ENCODE results near the gene CDH23.
A peak's percentile ranks its signal among the peaks of the same experiment; 100 is the strongest.

The CDH23 gene

GRCh38 chr10:71744897-71745663, 348.4 kb downstream of the CDH23 start:
- no peak for DNase-seq (ENCODE audit: low spot score)

GRCh38 chr10:71745664-71746250, 349.0 kb downstream of the CDH23 start:
- no peak for DNase-seq (ENCODE audit: low spot score)

GRCh38 chr10:71746344-71747037, 349.8 kb downstream of the CDH23 start:
- no peak for DNase-seq (ENCODE audit: low spot score)

DNA sequence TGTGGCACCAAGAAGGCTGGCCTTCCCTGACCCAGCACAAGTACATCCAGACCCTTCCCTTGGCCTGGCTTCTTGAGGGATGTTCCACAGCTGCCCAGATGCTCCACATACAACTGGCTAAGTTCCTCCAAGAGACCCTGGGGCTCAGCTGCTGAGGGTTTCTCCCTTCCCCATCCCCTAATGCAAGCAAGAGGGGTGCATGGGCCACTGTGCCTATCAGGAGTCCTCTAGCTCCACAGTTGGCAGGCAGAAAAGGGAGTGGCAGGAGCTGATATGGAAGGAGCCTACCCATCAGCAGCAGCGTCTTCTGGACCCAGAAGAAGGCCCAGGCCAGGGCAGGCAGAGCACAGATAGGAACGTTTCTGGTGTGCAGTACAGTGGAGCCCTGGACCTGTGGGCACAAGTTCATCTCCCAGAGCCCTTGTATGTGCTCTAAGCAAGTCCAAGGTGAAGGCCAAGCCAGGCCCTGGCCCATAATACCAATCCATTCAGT, 350.4 kb downstream of the CDH23 start:
- DNase-seq (ENCODE audit: low spot score), result no peak

DNA sequence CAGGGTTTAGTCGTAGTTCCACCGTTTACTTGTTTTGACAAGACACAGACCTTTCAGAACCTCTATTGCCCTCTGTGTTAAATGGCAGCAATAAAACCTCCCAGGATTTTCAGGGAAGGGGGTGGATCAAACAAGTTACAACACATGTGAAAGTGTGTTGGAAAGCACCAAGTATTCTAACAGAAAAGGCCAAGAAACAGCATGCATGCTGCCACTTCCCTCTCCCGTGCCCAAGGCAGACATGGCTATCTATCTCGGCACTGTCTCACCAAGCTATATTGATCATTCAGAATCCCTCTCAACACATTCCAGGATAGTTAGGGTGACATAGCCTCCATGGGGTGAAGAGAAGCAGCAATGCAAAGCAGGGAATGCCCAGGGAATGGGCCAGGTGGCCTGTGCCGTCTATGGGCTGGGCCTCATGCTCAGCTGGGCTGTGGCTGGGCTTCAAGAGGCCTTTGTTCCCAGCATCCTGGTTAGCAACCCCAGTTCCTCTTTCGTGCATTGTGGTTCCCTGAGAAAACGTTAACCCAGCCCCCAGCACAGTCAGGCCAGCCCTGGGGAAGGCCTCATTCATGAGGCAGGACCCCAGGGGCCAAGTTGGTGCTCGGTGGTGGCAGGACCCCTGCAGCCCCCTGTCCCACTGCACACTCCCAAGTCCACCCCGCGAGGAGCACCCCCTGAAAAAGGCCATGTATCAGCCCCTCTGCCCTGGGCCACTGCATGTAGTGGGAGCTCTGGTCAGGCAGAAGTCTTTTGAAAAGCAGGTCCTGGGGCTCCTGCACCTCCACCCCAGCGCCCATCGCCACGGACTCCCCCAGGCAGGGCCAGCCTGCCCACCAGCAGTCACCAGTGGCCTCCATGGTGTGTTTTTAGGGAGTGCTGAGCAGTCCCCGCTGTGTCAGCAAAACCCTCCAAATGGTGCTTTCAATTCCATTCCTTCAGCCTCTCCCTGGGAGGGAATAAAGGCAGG, 351.1 kb downstream of the CDH23 start:
- DNase-seq (ENCODE audit: low spot score), result no peak

DNA sequence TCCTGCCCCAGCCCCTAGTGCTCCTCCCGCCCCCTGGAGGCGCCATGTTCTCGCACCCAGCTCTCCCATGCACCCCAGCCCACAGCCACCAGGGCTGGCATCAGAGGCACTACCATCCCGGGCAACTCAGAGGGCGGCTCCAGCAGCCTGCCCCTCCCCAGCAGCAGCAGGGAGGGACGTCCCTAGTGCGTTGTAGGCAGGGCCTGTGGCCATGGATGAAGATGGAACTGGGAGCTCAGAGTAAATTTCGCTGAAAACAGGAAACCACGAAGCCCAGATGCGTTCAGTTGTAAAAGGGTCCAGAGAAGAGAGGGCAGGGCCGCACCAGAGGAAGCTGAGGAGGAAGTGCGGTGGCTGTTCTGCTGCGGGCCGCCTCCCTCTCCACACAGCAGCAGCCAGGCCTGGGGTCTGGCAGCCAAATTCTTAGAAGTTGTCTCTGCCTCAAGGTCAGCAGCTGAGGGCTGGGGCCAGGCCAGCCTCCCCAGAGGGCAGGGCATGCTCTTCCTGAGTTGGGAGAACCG, 352.0 kb downstream of the CDH23 start:
- DNase-seq (ENCODE audit: low spot score), result no peak

- no peak for DNase-seq (ENCODE audit: low spot score)
These were observed 352.7 kb downstream of the CDH23 start for GRCh38 chr10:71749396-71749795.

- DNase-seq (ENCODE audit: low spot score), result no peak
These were observed 353.6 kb downstream of the CDH23 start for GRCh38 chr10:71750124-71750841.

- DNase-seq (ENCODE audit: low spot score), result no peak
These were observed 354.3 kb downstream of the CDH23 start for GRCh38 chr10:71750986-71751385.

- DNase-seq (ENCODE audit: low spot score), result no peak
These were observed 354.9 kb downstream of the CDH23 start for GRCh38 chr10:71751515-71752224.

DNA sequence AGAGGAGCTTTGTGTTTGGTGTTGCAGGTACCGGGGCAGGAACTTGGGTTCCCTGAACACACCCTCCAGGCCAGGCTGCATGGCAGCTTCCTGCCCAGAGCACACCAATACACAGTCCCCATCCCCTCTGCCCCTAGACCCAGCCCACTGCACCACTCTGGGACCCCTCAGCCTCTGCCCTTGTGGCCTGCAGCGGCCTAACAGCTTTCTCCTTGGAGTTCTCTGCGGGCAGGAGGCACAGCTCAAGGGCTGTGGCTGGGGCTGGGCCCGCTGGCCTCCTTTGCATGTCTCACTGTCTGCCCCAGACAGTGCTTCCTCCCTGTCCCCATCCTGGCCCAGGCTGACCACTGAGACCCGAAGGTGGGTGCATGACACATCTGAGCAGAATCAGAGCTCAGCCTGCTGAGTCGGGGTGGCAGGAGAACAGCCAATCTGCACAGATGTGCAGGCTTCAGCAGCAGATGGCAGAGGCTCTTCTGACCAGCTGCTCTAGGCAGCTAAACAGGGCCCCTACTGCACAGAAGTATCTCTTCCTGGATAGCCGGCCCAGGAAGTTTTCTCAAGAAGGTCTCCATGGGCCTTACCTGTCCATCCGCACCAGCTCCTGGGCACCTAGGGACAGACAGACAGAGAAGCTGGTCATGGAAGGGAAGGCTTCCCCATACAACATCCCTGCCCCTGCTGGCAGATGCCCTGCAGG, 355.8 kb downstream of the CDH23 start:
- DNase-seq (ENCODE audit: low spot score), result peak; percentile 12

DNA sequence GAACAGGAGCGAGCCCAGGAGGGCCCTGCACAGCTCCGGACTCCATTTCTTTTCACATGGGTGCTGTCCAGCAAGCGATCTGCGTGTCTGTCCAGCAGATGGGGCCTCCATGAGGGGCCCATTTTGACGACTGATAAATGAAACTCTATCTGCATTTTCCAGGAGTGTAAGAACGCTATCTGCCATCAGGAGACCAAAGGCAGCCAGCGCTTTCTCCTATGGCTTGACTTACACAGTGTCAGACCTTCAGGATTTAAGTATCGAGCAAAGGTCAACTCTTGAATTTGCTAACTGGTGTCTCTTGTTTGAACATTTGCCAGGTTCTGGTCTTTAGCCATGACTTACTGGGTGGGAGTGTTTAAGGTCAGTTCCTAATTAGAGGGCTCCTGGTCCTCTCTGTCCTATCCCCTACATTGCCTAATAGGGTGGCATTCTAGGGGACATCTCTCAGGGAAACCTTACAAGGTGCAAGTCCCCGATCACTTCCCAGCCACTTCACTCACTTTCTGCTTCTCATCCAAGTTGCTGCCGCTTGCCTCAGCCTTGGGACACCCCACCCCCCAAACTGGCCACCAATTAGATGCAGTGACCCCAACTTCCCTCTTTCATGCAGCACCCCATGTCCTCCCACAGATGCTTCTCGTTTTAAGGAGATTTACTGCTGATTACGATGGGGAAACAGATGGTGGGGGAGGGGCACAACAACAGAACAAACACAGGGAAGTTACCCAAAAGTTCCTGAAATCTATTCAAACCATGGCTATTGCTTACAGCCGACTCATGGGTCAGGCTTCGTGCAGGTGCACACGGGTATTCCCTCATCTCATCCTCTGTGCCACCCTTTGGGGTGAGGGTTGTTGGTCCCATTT, 356.6 kb downstream of the CDH23 start:
- DNase-seq (ENCODE audit: low spot score), result no peak

- no peak for DNase-seq (ENCODE audit: low spot score)
These were observed 357.3 kb downstream of the CDH23 start for GRCh38 chr10:71753960-71754505.

DNA sequence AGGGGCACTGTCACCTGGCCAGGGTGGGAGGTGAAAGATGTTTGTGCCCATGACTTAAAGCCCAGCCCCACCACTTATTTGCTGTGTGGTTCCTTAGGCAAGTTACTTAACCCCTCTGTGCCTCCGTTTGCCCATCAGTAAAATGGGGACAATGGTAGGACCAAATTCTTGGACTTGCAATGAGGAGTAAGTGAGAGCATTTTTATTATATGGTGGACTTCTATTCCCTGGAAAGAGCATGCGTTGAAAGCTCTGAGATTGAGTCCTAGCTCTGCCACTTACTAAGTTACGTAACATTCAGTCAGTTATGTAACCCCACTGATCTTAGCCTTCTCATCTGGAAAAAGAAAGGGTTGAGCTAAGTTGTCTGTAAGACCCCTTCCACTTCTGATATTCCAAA, 357.8 kb downstream of the CDH23 start:
- no peak for DNase-seq (ENCODE audit: low spot score)

DNA sequence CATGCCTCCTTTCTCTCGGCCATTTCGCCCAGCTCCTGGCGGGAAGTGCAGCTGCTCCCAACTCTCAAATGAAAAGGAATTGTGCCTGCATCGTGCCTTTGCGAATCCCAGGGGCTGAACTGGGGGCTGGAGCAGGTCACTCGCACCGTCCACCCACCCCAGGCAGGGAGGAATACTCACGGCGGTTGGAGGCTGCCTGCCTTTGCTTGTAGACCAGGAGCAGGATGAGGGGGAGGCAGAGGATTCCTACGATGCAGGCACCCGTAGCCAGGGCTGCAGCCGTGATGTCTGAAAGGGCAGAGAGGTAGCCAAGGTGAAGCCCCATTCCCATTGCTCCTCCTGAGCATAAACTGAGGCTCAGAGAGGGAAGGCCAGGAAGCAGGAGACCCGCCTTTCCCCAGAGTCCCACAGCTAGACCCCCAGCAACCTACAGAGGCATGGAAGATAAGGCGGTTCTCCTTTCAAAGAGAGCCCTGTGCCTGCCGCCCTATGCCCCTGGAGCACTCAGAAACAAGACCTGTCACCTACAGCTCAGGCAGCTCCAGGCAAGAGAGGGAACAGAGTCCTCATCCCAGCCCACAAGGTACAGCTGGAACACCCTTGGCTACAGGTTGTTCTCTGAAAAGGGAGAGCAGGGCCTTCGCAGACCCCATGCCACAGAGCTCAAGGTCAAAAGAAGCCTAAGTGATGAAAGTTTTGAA, 358.6 kb downstream of the CDH23 start:
- peak; percentile 60 for DNase-seq (ENCODE audit: low spot score)

- DNase-seq (ENCODE audit: low spot score), result no peak
These were observed 359.8 kb downstream of the CDH23 start for GRCh38 chr10:71756311-71757191.

Measured in kidney tubule cell (primary cell).